DND-41 (cell line): ENCODE measurements around the gene ECPAS.

Experiments used
- ATAC-seq: fragments of 200-7000 bp; cut with Tn5 transposase; 3 replicates; pipeline ENCODE4 v1.9.1; 2021; ENCODE audit warnings: low read depth; ENCODE audit not compliant: insufficient read depth
- DNase-seq: peaks from one replicate; pipeline ENCODE4 v3.0.0-alpha.2; 2020
- H2AFZ ChIP-seq: 2 replicates; pipeline ENCODE4 v1.6.0; 2012; ENCODE audit warnings: low read depth, low read length
- H3K27ac ChIP-seq: 2 replicates; pipeline ENCODE4 v1.5.1; 2012; ENCODE audit warnings: low read length, inconsistent platforms
- H3K27me3 ChIP-seq: fragments of 200-600 bp; sonication (generic); 2 replicates; pipeline ENCODE4 v1.6.0; 2012; ENCODE audit warnings: low read length, mild to moderate bottlenecking, inconsistent platforms; ENCODE audit not compliant: insufficient read depth, poor library complexity
- H3K36me3 ChIP-seq: 2 replicates; pipeline ENCODE4 v1.5.1; 2012; ENCODE audit warnings: low read length, inconsistent platforms; ENCODE audit not compliant: insufficient read depth
- H3K4me1 ChIP-seq: 2 replicates; pipeline ENCODE4 v1.5.1; 2012; ENCODE audit warnings: mild to moderate bottlenecking, low read length; ENCODE audit not compliant: insufficient read depth
- H3K4me2 ChIP-seq: 2 replicates; pipeline ENCODE4 v1.6.0; 2012; ENCODE audit warnings: mild to moderate bottlenecking, moderate library complexity, low read length, inconsistent platforms; ENCODE audit not compliant: insufficient read depth
- H3K4me3 ChIP-seq, 2 experiments: fragments of 200-600 bp in 1 of 2; shearing (Covaris generic) in 1 of 2; 2 replicates each; pipeline ENCODE4 v1.5.1; 2012 to 2016; ENCODE audit warnings: inconsistent platforms in 2 of 2, low read length in 2 of 2, mild to moderate bottlenecking in 2 of 2, low read depth in 1 of 2, moderate library complexity in 1 of 2
- H3K79me2 ChIP-seq: 2 replicates; pipeline ENCODE4 v1.6.0; 2012; ENCODE audit warnings: low read length, inconsistent platforms; ENCODE audit not compliant: insufficient read depth
- H3K9ac ChIP-seq: 2 replicates; pipeline ENCODE4 v1.6.0; 2012; ENCODE audit warnings: low read depth, mild to moderate bottlenecking, inconsistent platforms, low read length, moderate library complexity
- H3K9me3 ChIP-seq: 2 replicates; pipeline ENCODE4 v1.5.1; 2012; ENCODE audit warnings: low read length, moderate library complexity, mild to moderate bottlenecking, inconsistent platforms; ENCODE audit not compliant: insufficient read depth, severe bottlenecking
- H4K20me1 ChIP-seq: 2 replicates; pipeline ENCODE4 v1.6.0; 2012; ENCODE audit warnings: low read length; ENCODE audit not compliant: insufficient read depth
- CTCF ChIP-seq: IDR thresholded peaks from 2 replicates; pipeline ENCODE4 v1.5.1; 2012; ENCODE audit warnings: borderline replicate concordance, low read length, moderate library complexity, mild to moderate bottlenecking; ENCODE audit not compliant: poor library complexity, severe bottlenecking; ENCODE audit errors: extremely low read depth
- EZH2 ChIP-seq: IDR thresholded peaks from 3 replicates; pipeline ENCODE4 v1.6.1; 2012; ENCODE audit warnings: borderline replicate concordance, low read depth, mild to moderate bottlenecking, moderate library complexity, low read length, inconsistent platforms; ENCODE audit not compliant: severe bottlenecking

ECPAS gene

DNA sequence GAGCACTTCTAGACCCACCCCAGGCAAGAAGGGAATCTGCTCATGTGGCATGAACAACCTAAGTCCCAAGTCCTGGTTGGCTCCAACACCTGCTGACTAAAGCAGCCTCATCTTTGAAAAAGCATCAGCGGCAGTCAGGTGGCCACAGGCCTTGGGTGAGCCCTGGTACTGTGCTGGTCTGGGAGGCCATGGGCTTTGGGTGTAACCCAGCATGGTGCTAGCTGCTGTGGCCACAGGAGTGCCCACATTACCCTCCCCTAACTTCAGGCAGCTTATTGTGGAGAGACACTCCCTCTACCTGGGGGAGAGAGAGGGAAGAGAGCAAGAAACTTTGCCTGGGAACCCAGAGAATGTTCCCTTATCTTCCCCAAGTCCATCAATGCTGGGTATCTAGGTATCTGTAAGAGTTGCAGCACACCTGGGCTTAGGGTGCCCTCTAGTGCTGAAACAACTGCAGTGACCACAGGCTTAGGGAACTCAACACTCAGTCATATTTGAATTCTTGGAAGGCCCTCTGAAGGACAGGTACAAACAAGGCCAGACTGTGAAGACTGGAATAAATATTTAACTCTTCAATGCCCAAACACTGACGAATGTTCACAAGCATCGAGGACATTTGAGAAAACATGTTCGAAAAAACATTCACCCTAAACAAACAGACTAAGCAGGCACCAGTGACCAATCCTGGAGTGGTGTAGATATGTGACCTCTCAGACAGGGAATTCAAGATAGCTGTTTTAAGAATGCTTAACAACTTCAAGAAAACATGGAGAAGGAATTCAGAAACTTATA, 84.2 kb downstream of the ECPAS start:
- Histone ChIP-seq H2AFZ (no peak overlapping the region), H3K36me3 (no peaks in the 10 kb centered on the region), H3K27ac (no peak overlapping the region), H3K4me1 (no peaks in the 10 kb centered on the region), H3K79me2 (no peaks in the 10 kb centered on the region), H3K9ac (no peak overlapping the region), H3K4me2 (no peak overlapping the region), H3K9me3 (peaks cover 9% of the 10 kb centered on the region), H4K20me1 (no peaks in the 10 kb centered on the region), H3K4me3 (no peak overlapping the region), H3K27me3 (no peaks in the 10 kb centered on the region)
- ATAC-seq (peak; percentile 37; the same call in 1 of the 3 replicates), DNase-seq (peak; percentile 5)
- TF ChIP-seq EZH2 (no peak), CTCF (peak; percentile 54)

- no peaks in the 10 kb centered on the region for H4K20me1 ChIP-seq
- no peak for DNase-seq
- no peak overlapping the region for H3K4me2 ChIP-seq
- TF ChIP-seq EZH2 (no peak), CTCF (no peak)
- no peaks in the 10 kb centered on the region for H3K79me2 ChIP-seq
- no peak overlapping the region for H3K4me3 ChIP-seq
- H3K27ac ChIP-seq: no peak overlapping the region
- H3K4me1 ChIP-seq: no peaks in the 10 kb centered on the region
- H3K36me3 ChIP-seq: no peaks in the 10 kb centered on the region
- no peak overlapping the region for H2AFZ ChIP-seq
- no peak overlapping the region for H3K9ac ChIP-seq
- no peaks in the 10 kb centered on the region for H3K27me3 ChIP-seq
- no peak for ATAC-seq
- peaks cover 9% of the 10 kb centered on the region for H3K9me3 ChIP-seq
Measured at GRCh38 chr9:111399211-111399739, 84.9 kb downstream of the ECPAS start.

DNA sequence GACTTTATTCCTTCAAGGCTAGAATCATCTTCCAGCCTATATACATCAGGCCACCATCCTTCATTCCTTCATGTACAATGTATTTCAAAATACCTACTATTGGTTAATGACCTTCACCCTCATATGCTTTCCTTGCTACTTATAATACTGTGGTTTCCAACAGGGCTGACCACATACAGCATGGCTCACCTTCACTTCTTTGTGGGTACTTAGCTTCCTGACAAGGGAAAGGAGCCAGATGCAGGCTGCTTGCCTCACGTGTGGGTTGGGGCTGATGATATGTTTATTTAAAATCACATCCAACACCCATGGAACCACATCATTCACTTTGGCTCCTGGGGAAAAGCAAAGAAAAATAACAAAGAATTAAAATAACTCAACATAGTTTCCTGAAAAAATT, 90.2 kb downstream of the ECPAS start:
- Histone ChIP-seq H3K36me3 (no peaks in the 10 kb centered on the region), H3K4me3 (no peak overlapping the region)
- TF ChIP-seq EZH2: no peak
- no peak for TF ChIP-seq CTCF

More for the DNA sequence above, 90.2 kb downstream of the ECPAS start:
- ATAC-seq: no peak
- no peak overlapping the region for H3K4me2 ChIP-seq
- no peaks in the 10 kb centered on the region for H3K9me3 ChIP-seq
- no peaks in the 10 kb centered on the region for H3K27me3 ChIP-seq
- no peak overlapping the region for H3K27ac ChIP-seq
- H4K20me1 ChIP-seq: no peaks in the 10 kb centered on the region
- H3K9ac ChIP-seq: no peak overlapping the region
- H2AFZ ChIP-seq: no peak overlapping the region
- H3K79me2 ChIP-seq: no peaks in the 10 kb centered on the region
- DNase-seq: no peak
- no peaks in the 10 kb centered on the region for H3K4me1 ChIP-seq
